Liver (tissue), 9 donors: ENCODE measurements around the gene ARHGEF12. TPM values are rescaled to one million over a fixed set of nuclear protein-coding genes. Genes with fewer than 3 reads are reported as not detected.

Experiments
- DNase-seq: peaks from one replicate; pipeline ENCODE4 v3.0.0-alpha.2; 2017; ENCODE audit warnings: low spot score
- H3K27ac ChIP-seq, 2 donors: one replicate each; pipeline ENCODE4 v1.7.0; 2013; ENCODE audit warnings: inconsistent platforms in 2 of 2, low read length in 2 of 2, control low read depth in 1 of 2, low read depth in 1 of 2, mild to moderate bottlenecking in 1 of 2
- H3K27me3 ChIP-seq, 4 donors: one replicate each; pipeline versions ENCODE4 v1.6.1 to v1.7.0; 2013; ENCODE audit warnings: low read length in 3 of 4, inconsistent platforms in 1 of 4, mild to moderate bottlenecking in 1 of 4, moderate library complexity in 1 of 4; ENCODE audit not compliant: control insufficient read depth in 4 of 4, insufficient read depth in 4 of 4
- H3K36me3 ChIP-seq, 4 donors: one replicate each; pipeline versions ENCODE4 v1.6.1 to v1.7.0; 2013; ENCODE audit warnings: low read length in 3 of 4, mild to moderate bottlenecking in 3 of 4, low read depth in 1 of 4, moderate library complexity in 1 of 4; ENCODE audit not compliant: control insufficient read depth in 4 of 4, insufficient read depth in 3 of 4
- H3K4me1 ChIP-seq, 4 donors: one replicate each; pipeline versions ENCODE4 v1.6.1 to v1.7.0; 2013; ENCODE audit warnings: low read length in 3 of 4, mild to moderate bottlenecking in 3 of 4, moderate library complexity in 1 of 4; ENCODE audit not compliant: control insufficient read depth in 4 of 4, insufficient read depth in 4 of 4
- H3K4me3 ChIP-seq, 3 donors: one replicate each; pipeline versions ENCODE4 v1.6.1 to v1.7.0; 2013; ENCODE audit warnings: low read length in 3 of 3, control low read depth in 1 of 3, low read depth in 1 of 3, mild to moderate bottlenecking in 1 of 3
- H3K9ac ChIP-seq, 2 donors: one replicate each; pipeline ENCODE4 v1.7.0; 2013; ENCODE audit warnings: low read length in 2 of 2, mild to moderate bottlenecking in 2 of 2, moderate library complexity in 2 of 2, control low read depth in 1 of 2, low read depth in 1 of 2
- H3K9me3 ChIP-seq, 4 donors: one replicate each; pipeline versions ENCODE4 v1.6.1 to v1.7.0; 2013; ENCODE audit warnings: low read length in 3 of 4; ENCODE audit not compliant: control insufficient read depth in 4 of 4
- ATF3 ChIP-seq: IDR thresholded peaks from 2 replicates; pipeline ENCODE4 v1.6.1; 2016; ENCODE audit warnings: antibody characterized with exemption
- CTCF ChIP-seq: fragments of 150-350 bp; IDR thresholded peaks from 2 replicates; pipeline ENCODE4 v1.5.1; 2017; ENCODE audit warnings: improper control_type of control experiment, low read depth, low read length; ENCODE audit not compliant: missing input control
- EGR1 ChIP-seq, 2 donors: IDR thresholded peaks; 2 replicates each; pipeline ENCODE4 v1.6.1; 2016 to 2018; ENCODE audit warnings: antibody characterized with exemption in 2 of 2, low read depth in 2 of 2
- FOXA1 ChIP-seq: IDR thresholded peaks from 2 replicates; pipeline ENCODE4 v1.6.1; 2016; ENCODE audit warnings: antibody characterized with exemption
- FOXA2 ChIP-seq: IDR thresholded peaks from 2 replicates; pipeline ENCODE4 v1.6.1; 2016; ENCODE audit warnings: antibody characterized with exemption
- GABPA ChIP-seq, 2 donors: IDR thresholded peaks in 1 of 2; conservative IDR thresholded peaks in 1 of 2; 2 replicates each; pipeline ENCODE4 v1.6.1; 2016; ENCODE audit warnings: antibody characterized with exemption in 2 of 2, mild to moderate bottlenecking in 1 of 2, moderate library complexity in 1 of 2
- HNF4A ChIP-seq, 2 donors: conservative IDR thresholded peaks; 2 replicates each; pipeline ENCODE4 v1.6.1; 2016; ENCODE audit warnings: antibody characterized with exemption in 2 of 2, mild to moderate bottlenecking in 2 of 2
- HNF4G ChIP-seq: IDR thresholded peaks from 2 replicates; pipeline ENCODE4 v1.6.1; 2016; ENCODE audit warnings: antibody characterized with exemption
- JUND ChIP-seq, 2 donors: IDR thresholded peaks; 2 replicates each; pipeline ENCODE4 v1.6.1; 2016; ENCODE audit warnings: antibody characterized with exemption in 2 of 2
- MAX ChIP-seq: IDR thresholded peaks from 2 replicates; pipeline ENCODE4 v1.6.1; 2016; ENCODE audit warnings: antibody characterized with exemption
- NR2F2 ChIP-seq: IDR thresholded peaks from 2 replicates; pipeline ENCODE4 v1.6.1; 2016; ENCODE audit warnings: antibody characterized with exemption
- RAD21 ChIP-seq, 2 donors: IDR thresholded peaks; 2 replicates each; pipeline ENCODE4 v1.6.1; 2016; ENCODE audit warnings: antibody characterized with exemption in 2 of 2, mild to moderate bottlenecking in 2 of 2
- REST ChIP-seq: IDR thresholded peaks from 2 replicates; pipeline ENCODE4 v1.6.1; 2016; ENCODE audit warnings: antibody characterized with exemption, mild to moderate bottlenecking
- RXRA ChIP-seq, 2 donors: IDR thresholded peaks; 2 replicates each; pipeline ENCODE4 v1.6.1; 2017 to 2018; ENCODE audit warnings: antibody characterized with exemption in 2 of 2, mild to moderate bottlenecking in 1 of 2
- TAF1 ChIP-seq: conservative IDR thresholded peaks from 2 replicates; pipeline ENCODE4 v1.6.1; 2016; ENCODE audit warnings: antibody characterized with exemption, mild to moderate bottlenecking
- YY1 ChIP-seq: IDR thresholded peaks from 2 replicates; pipeline ENCODE4 v1.6.1; 2016; ENCODE audit warnings: antibody characterized with exemption, mild to moderate bottlenecking
- ZBTB33 ChIP-seq: IDR thresholded peaks from 2 replicates; pipeline ENCODE4 v1.6.1; 2016; ENCODE audit warnings: antibody characterized with exemption
- WGBS: extraction: QIAGEN DNeasy Blood & Tissue Kit; methylation state at CpG from one replicate; pipeline ENCODE4 v1.1.7; 2013; 5-methylcytosine and 5-hydroxymethylcytosine counted together
- polyA plus RNA-seq, 2 donors: library from polyadenylated mRNA; stranded (reverse) in 1 of 2; unstranded in 1 of 2; fragments of 200-250 nt in 1 of 2; fragments of >200 nt in 1 of 2; fragmentation: Nextera tagmentation in 1 of 2; extraction: Ambion mirVana in 1 of 2; gene quantifications; one replicate each; pipeline versions ENCODE4 v1.2.1 to v1.2.3, GENCODE V29; 2013 to 2015
- total RNA-seq, 2 donors: library from RNA; depleted of rRNA; stranded (reverse); fragments of >200 nt; gene quantifications; one replicate each; pipeline ENCODE4 v1.2.3, GENCODE V29; 2014
- donor health status: healthy.
- donor health status: healthy.
- donor health status: healthy.
- donor health status: healthy.
- donor health status: healthy.

Gene ARHGEF12
- total and polyA plus RNA-seq, 4 donors, result 28.0 to 169 (median 53.9) TPM

GRCh38 chr11:120462825-120463224 is 126.6 kb downstream of the ARHGEF12 start:
- Histone ChIP-seq H3K4me1 (no peaks in the 10 kb centered on the region), H3K9ac (no peak overlapping the region), H3K9me3 (no peaks in the 10 kb centered on the region), H3K27ac (no peak overlapping the region), H3K27me3 (no peaks in the 10 kb centered on the region), H3K4me3 (no peak overlapping the region), H3K36me3 (peaks cover 11 to 81% (median 73%) of the 10 kb centered on the region in 4 donors)
- DNase-seq, result no peak
- 99% methylated on average over 2 of the region's 2 CpGs for WGBS
- no peak for TF ChIP-seq HNF4A (conservative IDR thresholded peaks at IDR 0.05)
- TF ChIP-seq NR2F2, result no peak
- no peak for TF ChIP-seq MAX
- TF ChIP-seq ZBTB33, result no peak
- no peak for TF ChIP-seq HNF4G
- TF ChIP-seq EGR1 (IDR thresholded peaks at IDR 0.05; ENCODE audit: low read depth in 2 of 2), result no peak
- TF ChIP-seq TAF1, result no peak
- no peak for TF ChIP-seq FOXA2
- TF ChIP-seq FOXA1, result no peak
- TF ChIP-seq CTCF, result no peak
- TF ChIP-seq REST, result no peak
- no peak for TF ChIP-seq YY1

- TF ChIP-seq CTCF, result no peak
- TF ChIP-seq RXRA (IDR thresholded peaks at IDR 0.05), result no peak
- no peak for TF ChIP-seq REST
- no peak for TF ChIP-seq YY1
- no peak for TF ChIP-seq JUND (IDR thresholded peaks at IDR 0.05)
- no peak for TF ChIP-seq GABPA (IDR thresholded peaks at IDR 0.05 in 1 of 2, conservative IDR thresholded peaks at IDR 0.05 in 1 of 2)
- no peak for TF ChIP-seq TAF1
- no peak for TF ChIP-seq RAD21 (IDR thresholded peaks at IDR 0.05)
- TF ChIP-seq ATF3, result no peak
- no peak for TF ChIP-seq FOXA2
- no peak for TF ChIP-seq EGR1 (IDR thresholded peaks at IDR 0.05; ENCODE audit: low read depth in 2 of 2)
- TF ChIP-seq MAX, result no peak
- Histone ChIP-seq H3K4me3 (no peak overlapping the region), H3K4me1 (no peaks in the 10 kb centered on the region), H3K36me3 (peaks cover 9 to 79% (median 72%) of the 10 kb centered on the region in 4 donors), H3K9me3 (no peaks in the 10 kb centered on the region), H3K27ac (no peak overlapping the region), H3K9ac (no peak overlapping the region), H3K27me3 (no peaks in the 10 kb centered on the region)
- 81% methylated on average over 6 of the region's 6 CpGs for WGBS
- no peak for DNase-seq
These were observed 129.8 kb downstream of the ARHGEF12 start for GRCh38 chr11:120465921-120466534.
